Measurements from ENCODE around the gene MACROH2A1.

DNA sequence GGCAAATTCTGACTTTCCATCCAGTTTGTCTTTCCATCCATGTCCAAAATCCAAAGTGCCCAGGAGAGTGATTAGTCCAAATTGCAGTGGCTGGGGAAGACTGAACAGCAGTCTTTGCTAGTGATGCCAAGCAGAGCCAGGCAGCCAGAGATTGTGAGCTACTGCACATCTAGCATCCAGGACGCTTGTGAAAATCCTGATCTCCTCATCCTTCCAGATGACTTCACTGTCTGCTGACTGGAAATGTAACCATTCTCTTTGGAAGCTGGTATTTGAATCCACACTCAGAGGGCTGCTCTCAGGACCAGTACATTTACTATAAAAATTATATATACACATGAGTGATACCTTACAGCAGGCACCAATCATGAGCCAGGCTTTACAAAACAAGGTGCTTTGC is 49.6 kb downstream of the MACROH2A1 start:
- TF ChIP-seq ARNTL (CRISPR knock-in tag; IDR thresholded peaks at IDR 0.05; ENCODE audit: borderline replicate concordance, low read depth) = no peak
- no peak for TF ChIP-seq ZNF8 (CRISPR knock-in tag; IDR thresholded peaks at IDR 0.05)
- TF ChIP-seq, protein P1, sequence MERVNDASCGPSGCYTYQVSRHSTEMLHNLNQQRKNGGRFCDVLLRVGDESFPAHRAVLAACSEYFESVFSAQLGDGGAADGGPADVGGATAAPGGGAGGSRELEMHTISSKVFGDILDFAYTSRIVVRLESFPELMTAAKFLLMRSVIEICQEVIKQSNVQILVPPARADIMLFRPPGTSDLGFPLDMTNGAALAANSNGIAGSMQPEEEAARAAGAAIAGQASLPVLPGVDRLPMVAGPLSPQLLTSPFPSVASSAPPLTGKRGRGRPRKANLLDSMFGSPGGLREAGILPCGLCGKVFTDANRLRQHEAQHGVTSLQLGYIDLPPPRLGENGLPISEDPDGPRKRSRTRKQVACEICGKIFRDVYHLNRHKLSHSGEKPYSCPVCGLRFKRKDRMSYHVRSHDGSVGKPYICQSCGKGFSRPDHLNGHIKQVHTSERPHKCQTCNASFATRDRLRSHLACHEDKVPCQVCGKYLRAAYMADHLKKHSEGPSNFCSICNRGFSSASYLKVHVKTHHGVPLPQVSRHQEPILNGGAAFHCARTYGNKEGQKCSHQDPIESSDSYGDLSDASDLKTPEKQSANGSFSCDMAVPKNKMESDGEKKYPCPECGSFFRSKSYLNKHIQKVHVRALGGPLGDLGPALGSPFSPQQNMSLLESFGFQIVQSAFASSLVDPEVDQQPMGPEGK (CRISPR knock-in tag; IDR thresholded peaks at IDR 0.05; ENCODE audit: borderline replicate concordance) = no peak
- no peak for TF ChIP-seq ZFP3 (CRISPR knock-in tag; IDR thresholded peaks at IDR 0.05)
- TF ChIP-seq CSDC2 (CRISPR knock-in tag; IDR thresholded peaks at IDR 0.05) = no peak
- TF ChIP-seq CSRNP3 (CRISPR knock-in tag; IDR thresholded peaks at IDR 0.05) = no peak
- no peak for TF ChIP-seq ISL1 (CRISPR knock-in tag; IDR thresholded peaks at IDR 0.05)
- no peak for TF ChIP-seq ZFP30 (CRISPR knock-in tag; IDR thresholded peaks at IDR 0.05)
- no peak for TF ChIP-seq ESRRG (CRISPR knock-in tag; IDR thresholded peaks at IDR 0.05)
- no peak for TF ChIP-seq OSR1 (CRISPR knock-in tag; IDR thresholded peaks at IDR 0.05)

Data from SK-N-SH treated with all-trans-retinoic acid at 6 μM for 48 hours (cell line).